Uterus (tissue), 2 donors: ENCODE data around the gene HIVEP1.

Experiments
- CTCF ChIP-seq, 4 experiments: fragments of 200-600 bp in 2 of 4; fragments of 450-650 bp in 2 of 4; sonication (generic) in 2 of 4; IDR thresholded peaks; one replicate each; pipeline ENCODE4 v1.5.1; 2016 to 2019; ENCODE audit warnings: antibody characterized with exemption in 4 of 4, mild to moderate bottlenecking in 2 of 4, moderate library complexity in 1 of 4
- POLR2A ChIP-seq, 2 donors: fragments of 450-650 bp; IDR thresholded peaks; one replicate each; pipeline ENCODE4 v1.6.1; 2016; ENCODE audit warnings: antibody characterized with exemption in 2 of 2, mild to moderate bottlenecking in 1 of 2, moderate library complexity in 1 of 2

- TF ChIP-seq CTCF (IDR thresholded peaks at IDR 0.05), result no peak
- no peak for TF ChIP-seq POLR2A (IDR thresholded peaks at IDR 0.05)
Measured at GRCh38 chr6:11975353-11975977, 36.6 kb upstream of the HIVEP1 start.
